IPS DF 6.9 (cell line): ENCODE data around the gene UBAP2.

ENCODE experiments used
- DNase-seq: peaks from one replicate; pipeline ENCODE4 v3.0.0-alpha.2; 2013; ENCODE audit warnings: low read depth, low spot score
- H3K27ac ChIP-seq: one replicate; pipeline ENCODE4 v1.5.1; 2013; ENCODE audit warnings: low read length, control low read depth
- H3K27me3 ChIP-seq: 2 replicates; pipeline ENCODE4 v1.6.1; 2013; ENCODE audit warnings: mild to moderate bottlenecking, low read length; ENCODE audit not compliant: control insufficient read depth, insufficient read depth
- H3K36me3 ChIP-seq: 2 replicates; pipeline ENCODE4 v1.6.1; 2013; ENCODE audit warnings: low read length; ENCODE audit not compliant: control insufficient read depth, insufficient read depth
- H3K4me1 ChIP-seq: 2 replicates; pipeline ENCODE4 v1.6.1; 2013; ENCODE audit warnings: low read length; ENCODE audit not compliant: control insufficient read depth, insufficient read depth
- H3K4me3 ChIP-seq: 2 replicates; pipeline ENCODE4 v1.5.1; 2013; ENCODE audit warnings: mild to moderate bottlenecking, low read length
- H3K9me3 ChIP-seq: 2 replicates; pipeline ENCODE4 v1.6.1; 2013; ENCODE audit warnings: low read length, inconsistent platforms; ENCODE audit not compliant: control insufficient read depth, insufficient read depth
- WGBS: extraction: QIAGEN DNeasy Blood & Tissue Kit; methylation state at CpG from one replicate; pipeline ENCODE4 v1.1.7; 2013; ENCODE audit warnings: mixed read lengths, missing lambda C conversion rate; ENCODE audit not compliant: insufficient read length, insufficient coverage; 5-methylcytosine and 5-hydroxymethylcytosine counted together

The UBAP2 gene

DNA sequence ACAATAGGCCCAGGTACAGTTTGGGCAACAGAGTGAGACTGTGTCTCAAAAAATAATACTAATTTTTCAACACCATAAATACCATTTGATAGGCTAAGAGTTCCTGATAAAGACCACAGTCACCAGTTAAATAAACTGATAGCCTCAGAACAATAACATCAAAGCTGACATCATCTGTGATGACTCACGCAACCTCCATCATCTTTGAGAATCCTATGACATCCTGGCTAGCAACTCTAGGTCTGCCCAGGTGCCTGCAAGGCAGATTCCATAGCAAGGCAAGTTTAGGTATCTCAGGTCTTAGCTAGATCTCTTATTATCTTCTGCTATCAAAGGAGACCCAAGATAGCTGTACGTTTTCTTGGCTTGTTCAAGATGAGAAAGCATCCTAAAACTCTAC is 30.5 kb upstream of the UBAP2 start:
- no peaks in the 10 kb centered on the region for H3K27me3 ChIP-seq
- H3K9me3 ChIP-seq: no peaks in the 10 kb centered on the region
- no peak for DNase-seq
- no peak overlapping the region for H3K4me3 ChIP-seq
- no CpG with 5 or more reads among the region's 2 CpGs for WGBS
- H3K27ac ChIP-seq: no peak overlapping the region
- no peaks in the 10 kb centered on the region for H3K4me1 ChIP-seq
- H3K36me3 ChIP-seq: no peaks in the 10 kb centered on the region

DNA sequence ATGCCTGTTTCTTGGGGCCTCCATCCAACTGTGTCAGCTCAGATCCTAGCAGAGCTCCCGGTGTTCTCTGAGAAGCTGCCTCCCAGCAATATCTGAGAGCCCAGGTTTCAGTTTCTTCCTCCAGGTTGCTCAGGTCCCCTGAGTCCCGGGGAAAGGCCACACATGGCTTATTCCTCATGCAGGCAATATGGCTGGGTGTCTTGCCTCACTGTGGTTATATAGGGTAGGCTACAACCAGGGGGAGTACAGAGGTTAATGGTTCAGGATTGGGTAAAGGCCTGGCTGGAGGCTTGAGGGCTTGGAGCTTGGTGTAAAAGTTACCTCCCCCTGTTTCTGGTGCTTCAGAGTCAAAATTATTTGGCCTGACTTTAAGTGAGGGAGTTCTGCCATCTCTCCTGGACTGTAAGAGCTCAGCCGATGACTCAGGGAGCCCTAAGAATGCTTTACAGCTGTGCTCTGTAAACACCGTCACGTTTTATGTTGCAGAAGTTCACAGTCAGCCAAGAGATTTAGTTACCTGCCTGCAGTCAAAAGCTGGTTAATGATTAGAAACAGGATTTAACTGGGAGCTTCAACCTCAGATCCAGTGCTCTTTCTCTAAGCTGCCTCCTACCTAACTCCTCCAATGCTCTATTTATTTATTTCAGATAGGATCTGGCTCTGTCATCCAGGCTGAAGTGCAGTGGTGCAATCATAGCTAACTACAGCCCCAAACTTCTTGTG is 24.3 kb upstream of the UBAP2 start:
- no peak for DNase-seq
- no peak overlapping the region for H3K27ac ChIP-seq
- no peaks in the 10 kb centered on the region for H3K36me3 ChIP-seq
- no peaks in the 10 kb centered on the region for H3K9me3 ChIP-seq
- H3K4me1 ChIP-seq: no peaks in the 10 kb centered on the region; the same call in 1 of the 2 replicates
- H3K27me3 ChIP-seq: no peaks in the 10 kb centered on the region
- no CpG with 5 or more reads among the region's 5 CpGs for WGBS
- no peak overlapping the region for H3K4me3 ChIP-seq

DNA sequence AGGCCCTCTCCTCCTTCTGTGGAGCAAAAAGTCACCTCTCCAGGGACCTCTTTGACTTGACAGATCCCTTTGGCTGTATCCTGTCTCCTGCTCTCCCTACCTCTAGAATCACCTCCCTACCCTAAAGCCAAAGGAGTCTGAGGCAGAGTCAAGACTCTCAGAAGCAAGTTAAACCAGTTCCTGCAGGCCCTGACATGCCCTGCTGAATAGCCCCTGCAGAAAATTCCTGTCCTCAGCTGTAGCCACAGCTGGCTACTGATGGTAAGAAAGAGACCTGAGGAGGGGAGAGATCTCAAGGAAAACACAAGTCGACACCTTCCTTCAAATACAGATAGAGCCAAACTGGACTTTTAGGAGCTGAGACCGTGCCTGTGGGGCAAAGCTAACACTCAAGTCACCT is 23.7 kb upstream of the UBAP2 start:
- Histone ChIP-seq H3K4me1 (no peaks in the 10 kb centered on the region; the same call in 1 of the 2 replicates), H3K9me3 (no peaks in the 10 kb centered on the region), H3K36me3 (no peaks in the 10 kb centered on the region), H3K27me3 (no peaks in the 10 kb centered on the region), H3K4me3 (no peak overlapping the region), H3K27ac (no peak overlapping the region)
- no CpG with 5 or more reads among the region's 2 CpGs for WGBS
- DNase-seq: no peak

DNA sequence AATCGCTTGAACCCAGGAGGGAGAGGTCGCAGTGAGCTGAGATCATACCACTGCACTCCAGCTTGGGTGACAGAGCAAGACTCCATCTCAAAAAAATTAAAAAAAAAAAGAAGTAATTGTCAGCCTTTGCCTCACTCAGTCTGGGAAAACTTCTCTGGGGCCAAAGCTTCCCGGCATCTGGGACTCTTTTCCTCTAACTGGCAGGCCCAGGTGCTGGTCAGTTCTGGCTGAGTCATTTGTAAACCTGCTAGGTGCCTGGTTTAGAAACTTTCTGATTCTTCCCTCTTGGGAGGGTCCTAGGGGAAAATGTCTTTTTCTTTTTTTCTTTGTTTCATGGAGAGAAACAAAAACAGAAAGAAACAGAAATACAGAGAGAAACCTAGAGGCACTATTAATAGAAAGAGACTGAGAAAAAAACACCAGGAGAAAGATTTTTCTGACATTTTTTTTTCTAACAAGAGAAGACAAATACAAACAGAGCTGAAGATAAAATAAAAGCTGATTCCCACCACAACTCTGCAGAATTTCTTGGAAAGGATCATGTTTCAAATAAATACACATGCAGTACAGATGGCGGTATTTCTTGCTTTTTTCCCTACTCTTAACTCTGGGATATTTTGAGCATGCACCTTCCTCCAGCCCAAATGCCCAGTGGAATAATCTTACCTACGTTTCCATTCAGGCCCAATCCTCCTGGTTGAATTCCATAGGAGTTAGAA is 22.1 kb upstream of the UBAP2 start:
- Histone ChIP-seq H3K9me3 (no peaks in the 10 kb centered on the region), H3K4me1 (no peaks in the 10 kb centered on the region; the same call in 1 of the 2 replicates), H3K36me3 (no peaks in the 10 kb centered on the region), H3K4me3 (no peak overlapping the region), H3K27ac (no peak overlapping the region), H3K27me3 (no peaks in the 10 kb centered on the region)
- WGBS: no CpG with 5 or more reads among the region's 5 CpGs
- no peak for DNase-seq

DNA sequence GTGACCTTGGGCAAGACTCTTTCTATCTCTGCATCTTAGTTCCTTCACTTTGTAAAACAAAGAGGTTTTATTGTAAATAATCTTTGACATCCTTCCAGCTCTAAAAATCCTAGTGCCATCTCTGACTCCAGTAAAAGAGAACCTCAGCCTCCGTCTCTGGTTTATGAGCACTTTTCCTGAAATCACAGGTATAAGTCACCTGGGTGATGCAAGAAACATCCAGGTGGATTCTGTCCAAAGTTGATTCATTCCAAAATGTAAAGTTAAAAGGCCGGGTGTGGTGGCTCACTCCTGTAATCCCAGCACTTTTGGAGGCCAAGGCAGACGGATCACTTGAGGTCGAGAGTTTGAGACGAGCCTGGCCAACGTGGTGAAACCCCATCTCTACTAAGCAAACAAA is 21.1 kb upstream of the UBAP2 start:
- no peak for DNase-seq
- no peaks in the 10 kb centered on the region; the same call in 1 of the 2 replicates for H3K4me1 ChIP-seq
- no peak overlapping the region for H3K27ac ChIP-seq
- H3K27me3 ChIP-seq: no peaks in the 10 kb centered on the region
- H3K9me3 ChIP-seq: no peaks in the 10 kb centered on the region
- no peaks in the 10 kb centered on the region for H3K36me3 ChIP-seq
- WGBS: no CpG with 5 or more reads among the region's 6 CpGs
- no peak overlapping the region for H3K4me3 ChIP-seq

DNA sequence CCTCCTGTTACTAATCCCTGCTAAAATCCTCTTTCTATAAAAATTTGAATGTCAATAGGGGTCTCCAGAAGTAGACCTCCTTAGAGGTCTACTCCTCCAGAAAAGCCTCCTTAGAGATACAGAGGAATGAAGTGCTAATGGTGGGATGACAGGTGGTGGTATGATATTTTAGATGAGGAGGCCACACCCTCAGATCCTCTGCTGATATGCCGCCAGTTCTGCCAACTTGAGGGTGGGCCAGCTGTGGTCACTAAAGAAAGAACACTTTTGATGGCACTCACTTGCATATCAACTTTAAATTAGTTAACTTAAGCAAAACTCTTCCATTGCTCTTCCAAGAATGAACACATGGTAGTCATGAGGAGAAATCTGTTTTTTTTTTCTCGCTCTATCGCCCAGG is 16.9 kb upstream of the UBAP2 start:
- Histone ChIP-seq H3K9me3 (no peaks in the 10 kb centered on the region), H3K27me3 (no peaks in the 10 kb centered on the region), H3K4me1 (no peaks in the 10 kb centered on the region), H3K36me3 (no peaks in the 10 kb centered on the region), H3K27ac (no peak overlapping the region), H3K4me3 (no peak overlapping the region)
- DNase-seq: no peak
- WGBS: no CpG with 5 or more reads among the region's 3 CpGs

DNA sequence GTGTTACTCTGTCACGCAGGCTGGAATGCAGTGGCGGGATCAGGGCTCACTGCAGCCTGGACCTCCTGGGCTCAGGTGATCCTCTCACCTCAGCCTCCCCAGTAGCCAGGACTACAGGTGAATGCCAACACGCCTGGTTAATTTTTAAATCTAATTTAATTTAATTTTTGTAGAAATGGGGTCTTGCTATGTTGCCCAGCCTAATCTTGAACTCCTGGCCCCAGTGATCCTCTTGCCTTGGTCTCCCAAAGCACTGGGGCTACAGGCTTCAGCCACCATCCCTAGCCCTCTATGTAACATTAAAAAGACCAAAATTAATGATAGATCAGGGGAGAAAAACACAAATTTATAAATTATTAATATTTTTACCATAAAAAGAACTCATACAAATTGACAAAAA is 11.3 kb upstream of the UBAP2 start:
- no peak for DNase-seq
- Histone ChIP-seq H3K36me3 (no peaks in the 10 kb centered on the region), H3K27me3 (no peaks in the 10 kb centered on the region), H3K4me3 (no peak overlapping the region), H3K4me1 (no peaks in the 10 kb centered on the region), H3K9me3 (no peaks in the 10 kb centered on the region), H3K27ac (no peak overlapping the region)
- WGBS: no CpG with 5 or more reads among the region's 3 CpGs

DNA sequence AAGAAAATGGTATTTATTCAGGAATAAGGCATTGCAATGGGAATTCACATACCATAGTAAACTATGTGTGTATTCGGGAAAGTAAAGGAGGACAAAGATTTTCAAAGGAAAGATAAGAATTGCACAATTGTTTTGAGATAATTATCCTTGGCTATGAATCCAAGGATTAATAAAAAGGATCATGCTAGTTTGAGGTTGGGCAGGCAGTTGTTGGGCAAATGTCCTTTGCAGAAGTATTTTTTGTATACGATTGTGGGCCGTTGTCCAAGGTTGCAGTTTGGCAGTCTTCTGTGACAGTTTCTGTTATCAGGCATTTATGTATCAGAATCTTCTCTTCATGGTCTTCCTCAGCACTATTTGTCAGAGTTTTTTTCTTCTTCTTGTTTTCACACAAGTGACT is 10.6 kb upstream of the UBAP2 start:
- H3K4me1 ChIP-seq: no peaks in the 10 kb centered on the region
- no CpG with 5 or more reads among the region's 3 CpGs for WGBS

DNA sequence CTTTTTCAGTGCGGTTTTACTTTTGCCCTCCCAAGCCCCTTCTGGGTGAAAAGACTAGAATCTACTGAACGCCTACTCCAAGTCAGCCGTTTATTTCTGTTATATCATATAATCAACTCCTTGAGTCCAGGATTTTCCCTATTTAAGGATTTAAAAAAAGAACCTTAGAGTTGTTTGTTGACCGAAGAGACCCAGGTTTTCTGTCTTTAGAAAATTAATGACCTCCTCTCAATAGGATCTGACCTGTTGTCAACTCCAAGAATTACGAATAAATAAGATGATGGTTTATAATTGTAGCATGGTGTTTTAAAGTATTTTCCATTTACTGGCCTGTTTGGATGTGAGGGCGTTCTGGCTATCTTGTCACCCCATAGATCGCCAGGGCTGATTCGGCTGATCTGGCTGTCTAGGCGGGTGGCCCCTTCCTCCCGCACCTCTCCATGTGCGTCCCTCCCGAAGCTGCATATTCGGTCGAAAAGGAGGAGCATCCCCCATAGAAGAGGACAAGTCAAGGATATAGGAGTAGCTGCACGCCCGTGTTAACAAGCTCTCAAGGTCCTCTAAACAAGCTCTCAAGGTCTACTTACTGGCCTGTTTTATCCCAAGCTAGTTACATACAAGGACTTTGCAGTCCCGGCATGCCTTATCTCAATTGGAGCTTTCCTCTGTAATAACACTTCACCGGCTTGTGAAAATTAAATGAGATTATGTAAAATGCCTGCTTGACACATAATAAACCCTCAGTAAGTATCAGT is 1.1 kb upstream of the UBAP2 start:
- Histone ChIP-seq H3K27ac (no peak overlapping the region), H3K4me1 (no peaks in the 10 kb centered on the region; the same call in 1 of the 2 replicates), H3K27me3 (no peaks in the 10 kb centered on the region), H3K36me3 (no peaks in the 10 kb centered on the region), H3K9me3 (no peaks in the 10 kb centered on the region), H3K4me3 (peak overlapping the region; percentile 75; the same call in 1 of the 2 replicates)
- no peak for DNase-seq
- WGBS: no CpG with 5 or more reads among the region's 18 CpGs

More for the DNA sequence above, 10.6 kb upstream of the UBAP2 start:
- no peak overlapping the region for H3K27ac ChIP-seq
- no peak overlapping the region for H3K4me3 ChIP-seq
- no peak for DNase-seq
- H3K27me3 ChIP-seq: no peaks in the 10 kb centered on the region
- H3K9me3 ChIP-seq: no peaks in the 10 kb centered on the region
- no peaks in the 10 kb centered on the region for H3K36me3 ChIP-seq

DNA sequence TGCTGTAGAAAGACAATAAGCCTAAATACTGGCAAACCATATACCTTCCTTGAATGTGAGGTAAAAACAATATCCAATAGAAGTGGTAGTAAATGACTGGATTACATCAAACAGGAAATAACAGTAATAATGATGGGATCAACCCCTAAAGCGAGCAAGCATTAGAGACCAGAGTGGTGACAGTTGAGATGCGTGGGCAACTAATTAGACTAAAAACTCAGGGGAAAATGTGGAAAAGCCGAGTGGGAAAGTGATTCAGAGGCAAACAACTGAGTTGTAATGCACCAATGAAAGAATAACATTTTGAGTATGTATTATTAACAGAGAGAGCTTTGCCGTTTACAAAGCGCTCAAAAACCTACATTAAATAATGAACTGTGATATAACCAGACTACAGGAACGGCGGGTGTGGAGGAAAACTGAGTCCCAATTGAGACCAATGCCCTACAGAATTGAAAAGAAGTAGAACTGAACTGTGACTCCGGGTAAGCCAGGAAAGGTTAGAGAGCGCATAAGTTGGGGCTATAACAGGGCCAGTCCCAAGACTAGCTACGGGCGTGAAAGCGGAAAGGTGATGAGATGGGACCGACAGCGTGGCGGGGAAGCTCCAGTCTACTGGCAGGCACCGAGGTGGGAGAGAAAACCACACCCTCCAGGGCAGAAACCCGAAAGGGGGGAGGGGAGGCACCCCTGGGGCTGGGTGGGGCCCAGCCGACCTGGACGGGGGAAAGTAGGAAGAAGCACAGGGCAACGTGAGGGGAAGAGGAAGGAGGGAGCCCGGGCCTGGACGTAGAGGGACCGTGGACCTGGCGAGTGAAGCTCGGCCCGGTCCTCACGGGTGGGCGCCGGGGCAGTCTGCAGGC is 592 bp downstream of the UBAP2 start:
- H3K27me3 ChIP-seq: no peaks in the 10 kb centered on the region
- peak overlapping the region; percentile 75 for H3K4me3 ChIP-seq
- no peak for DNase-seq
- H3K9me3 ChIP-seq: no peaks in the 10 kb centered on the region
- H3K36me3 ChIP-seq: no peaks in the 10 kb centered on the region
- no peak overlapping the region for H3K27ac ChIP-seq
- H3K4me1 ChIP-seq: no peaks in the 10 kb centered on the region; the same call in 1 of the 2 replicates
- WGBS: no CpG with 5 or more reads among the region's 29 CpGs
